ENCODE results near the gene IFRD2.
"Not testable (repeated sequence)": the region's sequence is repeated elsewhere in the genome, so short reads cannot be mapped to it uniquely, and the experiment has no call there.

Gene IFRD2

DNA sequence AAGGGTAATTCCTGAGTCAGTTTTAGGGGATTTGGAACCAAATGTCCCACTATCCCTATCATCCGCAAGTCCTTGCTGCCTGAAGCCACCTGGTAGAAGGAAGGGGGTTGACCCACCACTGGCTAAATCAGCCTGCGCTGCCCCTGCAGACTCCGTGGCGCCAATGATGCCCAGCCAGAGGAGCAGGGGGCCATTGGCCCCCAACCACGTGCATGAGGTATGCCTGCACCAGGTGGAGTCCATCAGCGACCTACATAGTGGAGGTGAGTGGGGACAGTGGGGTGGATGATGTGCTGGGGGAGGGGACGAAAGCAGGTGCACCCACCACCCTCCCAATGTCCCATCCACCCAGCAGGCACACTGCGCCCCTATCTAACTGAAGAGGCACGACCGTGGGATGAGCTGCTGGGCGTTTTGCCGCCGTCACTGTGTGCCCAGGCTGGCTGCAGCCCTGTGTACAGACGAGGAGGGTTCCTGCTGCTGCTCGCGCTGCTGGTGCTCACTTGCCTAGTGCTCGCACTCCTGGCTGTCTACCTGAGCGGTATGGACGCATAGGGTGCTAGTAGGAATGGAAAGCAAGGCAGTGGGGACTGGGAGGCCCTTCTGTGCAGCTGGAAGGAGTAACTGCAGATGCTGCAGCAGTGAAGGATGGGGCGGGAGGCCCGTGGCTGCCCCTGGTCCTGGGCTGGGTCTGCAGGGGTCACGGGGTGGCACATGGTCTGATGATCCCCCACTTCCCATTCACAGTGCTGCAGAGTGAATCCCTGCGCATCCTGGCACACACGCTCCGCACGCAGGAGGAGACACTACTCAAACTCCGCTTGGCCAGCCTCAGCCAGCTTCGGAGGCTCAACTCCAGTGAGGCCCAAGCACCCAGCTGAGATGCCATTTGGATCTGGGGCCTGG lies 5.7 kb downstream of the IFRD2 start:
- DNase-seq (ENCODE audit: low read depth in 2 of 2): no peak

DNA sequence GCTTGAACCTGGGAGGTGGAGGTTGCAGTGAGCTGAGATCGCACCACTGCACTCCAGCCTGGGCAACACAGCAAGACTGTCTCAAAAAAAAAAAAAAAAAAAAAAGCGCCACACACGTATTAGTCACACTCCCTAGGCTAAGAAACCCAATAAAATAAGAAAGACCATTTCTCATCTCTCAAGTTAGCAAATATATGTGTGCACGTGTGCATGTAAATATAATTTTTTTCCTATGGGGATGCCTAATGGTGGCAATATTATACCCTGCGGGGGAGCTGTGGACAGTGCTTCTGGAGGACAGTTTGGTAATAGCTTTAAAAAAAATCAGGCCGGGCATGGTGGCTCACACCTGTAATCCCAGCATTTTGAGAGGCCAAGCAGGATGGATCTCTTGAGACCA lies 8.1 kb downstream of the IFRD2 start:
- not testable (repeated sequence) for DNase-seq (ENCODE audit: low read depth in 2 of 2)

DNA sequence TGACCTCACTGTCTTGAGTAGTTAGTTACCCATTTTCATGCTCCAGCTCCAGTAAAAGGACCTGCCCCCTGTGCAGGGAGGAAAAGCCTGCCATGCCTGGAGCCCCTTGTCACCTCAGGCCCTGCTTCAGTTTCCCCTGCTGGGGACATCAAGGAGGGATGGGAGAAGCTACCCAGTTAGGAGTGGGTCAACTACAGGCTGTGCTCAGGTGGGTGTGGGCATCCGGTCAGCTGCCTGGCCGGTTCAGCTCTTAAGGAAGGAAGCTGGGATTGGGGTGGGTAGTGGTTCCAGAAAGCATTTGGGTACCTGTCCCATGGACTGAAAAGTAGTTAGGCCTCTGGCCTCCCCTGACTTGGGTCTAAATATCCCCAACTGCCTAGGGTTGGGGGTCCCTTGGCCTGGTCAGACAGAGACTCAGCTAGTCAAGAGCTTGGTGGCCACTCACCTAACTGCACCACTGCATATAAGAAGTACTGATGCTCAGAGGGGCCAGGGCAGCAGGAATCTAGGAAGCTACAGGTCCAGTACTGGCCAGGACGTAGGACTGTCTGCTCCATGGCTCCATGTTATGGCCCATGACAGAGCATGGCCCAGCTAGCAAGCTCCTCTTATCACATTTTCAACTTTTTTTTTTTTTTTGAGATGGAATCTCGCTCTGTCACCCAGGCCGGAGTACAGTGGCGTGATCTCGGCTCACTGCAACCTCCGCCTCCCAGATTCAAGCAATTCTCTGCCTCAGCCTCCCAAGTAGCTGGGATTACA lies 12.8 kb downstream of the IFRD2 start:
- no peak for DNase-seq (ENCODE audit: low read depth in 2 of 2)

DNA sequence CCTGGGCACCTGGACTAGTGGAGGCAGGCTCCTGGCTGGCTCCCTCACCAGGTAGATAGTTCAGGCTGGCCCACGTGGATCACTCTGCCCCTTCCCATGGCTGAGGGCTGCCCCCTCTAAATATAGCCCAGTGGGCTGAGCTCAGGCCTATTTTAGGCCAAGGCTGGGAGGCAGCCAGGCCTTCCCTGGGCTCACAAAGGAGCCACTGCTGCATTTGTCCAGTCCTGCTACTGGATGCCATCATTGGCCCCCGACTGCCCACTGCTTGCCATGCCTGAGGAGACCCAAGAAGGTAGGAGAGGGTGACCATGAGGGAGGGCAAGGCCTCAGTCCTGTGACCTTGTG lies 13.4 kb downstream of the IFRD2 start, which contains the start of gene LSMEM2:
Gene LSMEM2, plus strand, starts transcription at position 208 of the 345 bp plus-strand sequence. Its CDS starts 27 bp downstream, at position 235.
- DNase-seq (ENCODE audit: low read depth in 2 of 2): no peak

DNA sequence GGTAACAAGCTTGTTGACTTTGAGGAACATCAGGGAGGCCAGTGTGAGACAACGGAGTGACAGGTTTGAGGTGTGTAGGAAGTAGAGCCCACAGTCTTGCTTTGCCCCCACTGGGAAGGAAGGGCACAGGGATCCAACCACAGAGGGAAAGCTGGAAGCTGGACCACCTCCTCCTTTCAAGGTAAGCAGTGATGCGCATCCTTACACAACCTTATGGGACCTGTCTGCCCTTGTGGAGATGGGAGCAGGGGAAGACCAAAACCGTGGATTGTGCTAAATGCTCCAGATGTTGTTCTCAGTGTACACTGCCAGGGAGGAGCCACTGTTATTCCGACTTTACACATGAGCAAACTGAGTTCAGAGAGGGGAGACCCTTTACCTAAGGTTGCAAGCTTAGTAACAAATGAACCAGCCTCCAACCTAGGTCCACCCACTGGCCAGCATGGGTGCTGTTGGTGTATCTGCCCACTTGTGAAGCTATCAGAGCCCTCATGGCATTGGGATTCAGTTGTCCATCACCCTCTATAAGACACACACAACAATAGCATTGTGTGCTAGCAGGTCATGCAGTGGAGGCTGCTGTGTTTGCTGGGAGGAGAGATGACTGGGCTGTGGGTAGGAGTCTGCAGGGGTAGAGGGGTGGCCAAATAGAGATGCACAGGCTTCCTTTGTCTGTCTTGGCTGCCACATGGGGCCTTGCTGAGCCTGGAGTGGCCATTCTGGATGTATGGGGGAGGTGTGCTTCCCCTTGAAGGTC lies 13.9 kb downstream of the IFRD2 start:
- no peak for DNase-seq (ENCODE audit: low read depth in 2 of 2)

DNA sequence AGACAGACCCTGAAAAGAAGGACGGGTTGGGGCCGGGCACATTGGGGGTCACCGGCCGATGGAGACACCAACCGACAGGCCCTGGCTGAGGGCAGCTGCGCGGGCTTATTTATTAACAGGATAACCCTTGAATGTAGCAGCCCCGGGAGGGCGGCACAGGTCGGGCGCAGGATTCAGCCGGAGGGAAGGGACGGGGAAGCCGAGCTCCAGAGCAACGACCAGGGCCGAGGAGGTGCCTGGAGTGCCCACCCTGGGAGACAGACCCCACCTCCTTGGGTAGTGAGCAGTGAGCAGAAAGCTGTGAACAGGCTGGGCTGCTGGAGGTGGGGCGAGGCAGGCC lies 15.5 kb downstream of the IFRD2 start:
- DNase-seq (ENCODE audit: low read depth in 2 of 2): no peak

DNA sequence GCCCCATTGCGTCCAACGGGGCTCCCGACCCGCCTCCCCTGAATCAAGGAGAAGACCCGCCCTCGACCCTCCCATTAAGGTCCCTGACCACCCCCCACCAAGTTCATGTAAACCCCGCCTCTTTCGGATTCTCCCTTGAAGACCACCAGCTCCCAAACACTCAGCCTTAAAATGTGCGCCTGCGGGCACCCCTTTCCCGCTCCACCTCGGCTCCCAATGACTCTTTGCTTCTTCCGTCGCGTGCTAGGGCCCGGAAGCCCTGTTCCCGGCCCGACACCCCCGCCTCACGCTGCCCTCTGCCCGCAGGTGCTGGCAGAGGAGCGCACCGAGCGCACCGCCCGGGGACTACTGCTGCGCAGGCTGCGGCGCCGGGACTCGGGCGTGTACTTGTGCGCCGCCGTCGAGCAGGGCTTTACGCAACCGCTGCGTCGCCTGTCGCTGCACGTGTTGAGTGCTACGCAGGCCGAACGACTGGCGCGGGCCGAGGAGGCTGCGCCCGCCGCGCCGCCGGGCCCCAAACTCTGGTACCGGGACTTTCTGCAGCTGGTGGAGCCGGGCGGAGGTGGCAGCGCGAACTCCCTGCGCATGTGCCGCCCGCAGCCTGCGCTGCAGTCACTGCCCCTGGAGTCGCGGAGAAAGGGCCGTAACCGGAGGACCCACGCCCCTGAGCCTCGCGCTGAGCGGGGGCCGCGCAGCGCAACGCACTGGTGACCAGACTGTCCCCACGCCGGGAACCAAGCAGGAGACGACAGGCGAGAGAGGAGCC lies 16.1 kb downstream of the IFRD2 start:
- no peak for DNase-seq (ENCODE audit: low read depth in 2 of 2)

DNA sequence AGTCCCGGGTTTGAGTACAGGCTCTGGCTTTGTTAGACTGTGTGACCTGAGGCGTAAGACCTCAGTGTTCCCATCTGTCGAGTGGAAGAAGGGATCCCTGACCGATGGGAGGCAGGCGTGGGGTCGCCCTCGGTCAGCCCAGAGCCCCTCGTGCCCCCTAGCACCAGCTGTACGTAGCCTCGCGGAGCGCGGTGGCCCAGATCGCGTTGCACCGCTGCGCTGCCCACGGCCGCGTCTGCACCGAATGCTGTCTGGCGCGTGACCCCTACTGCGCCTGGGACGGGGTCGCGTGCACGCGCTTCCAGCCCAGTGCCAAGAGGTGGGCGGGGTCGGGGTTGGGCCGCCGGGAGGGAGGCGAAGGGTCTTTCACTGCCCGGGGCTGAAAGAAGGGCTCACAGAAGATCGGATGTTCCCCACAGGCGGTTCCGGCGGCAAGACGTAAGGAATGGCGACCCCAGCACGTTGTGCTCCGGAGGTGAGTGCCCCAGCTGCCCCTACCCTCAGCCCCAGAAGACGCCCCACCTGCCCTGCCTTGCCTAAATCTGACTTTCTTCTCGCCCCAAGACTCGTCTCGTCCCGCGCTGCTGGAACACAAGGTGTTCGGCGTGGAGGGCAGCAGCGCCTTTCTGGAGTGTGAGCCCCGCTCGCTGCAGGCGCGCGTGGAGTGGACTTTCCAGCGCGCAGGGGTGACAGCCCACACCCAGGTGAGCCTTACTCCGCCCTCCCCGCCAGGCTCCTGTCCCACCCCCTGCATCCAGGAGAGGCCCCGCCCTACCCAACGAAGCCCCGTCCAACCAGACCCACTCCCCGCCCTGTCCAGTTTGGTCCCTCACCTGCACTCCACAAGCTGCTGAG lies 16.9 kb downstream of the IFRD2 start:
- DNase-seq (ENCODE audit: low read depth in 2 of 2): no peak

DNA sequence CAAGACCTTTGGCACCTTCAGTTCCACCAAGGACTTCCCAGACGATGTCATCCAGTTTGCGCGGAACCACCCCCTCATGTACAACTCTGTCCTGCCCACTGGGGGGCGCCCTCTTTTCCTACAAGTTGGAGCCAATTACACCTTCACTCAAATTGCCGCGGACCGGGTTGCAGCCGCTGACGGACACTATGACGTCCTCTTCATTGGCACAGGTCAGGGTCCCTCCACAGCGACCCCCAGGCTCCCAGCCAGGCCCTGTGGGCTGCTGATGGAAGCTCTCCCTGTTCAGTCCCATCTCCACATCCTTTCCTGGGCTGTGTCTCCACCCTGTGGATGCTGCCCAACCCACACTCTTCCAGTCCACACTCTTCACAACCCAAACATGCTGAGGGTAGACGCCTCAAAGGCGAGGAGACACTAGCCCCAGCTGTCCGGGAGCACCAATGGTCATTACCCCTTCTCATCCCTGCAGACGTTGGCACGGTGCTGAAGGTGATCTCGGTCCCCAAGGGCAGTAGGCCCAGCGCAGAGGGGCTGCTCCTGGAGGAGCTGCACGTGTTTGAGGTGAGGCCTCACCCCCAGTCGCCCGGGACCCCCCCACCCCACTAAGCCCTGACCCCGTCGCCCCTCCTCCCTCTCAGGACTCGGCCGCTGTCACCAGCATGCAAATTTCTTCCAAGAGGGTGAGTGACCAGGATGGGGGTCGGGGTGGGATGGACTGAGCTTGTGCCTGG lies 17.7 kb downstream of the IFRD2 start:
- DNase-seq (ENCODE audit: low read depth in 2 of 2): peak; percentile 76 to 82

DNA sequence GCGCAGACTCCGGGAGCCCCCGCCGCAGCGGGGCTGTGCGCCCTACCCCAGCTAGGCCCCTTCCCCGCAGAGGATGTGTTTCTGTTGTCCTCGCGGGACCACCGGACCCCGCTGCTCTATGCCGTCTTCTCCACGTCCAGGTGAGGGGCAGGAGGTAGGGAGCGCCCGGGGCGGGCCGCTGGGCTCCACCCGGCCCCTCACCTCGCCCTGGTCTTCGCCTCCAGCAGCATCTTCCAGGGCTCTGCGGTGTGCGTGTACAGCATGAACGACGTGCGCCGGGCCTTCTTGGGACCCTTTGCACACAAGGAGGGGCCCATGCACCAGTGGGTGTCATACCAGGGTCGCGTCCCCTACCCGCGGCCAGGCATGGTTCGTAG lies 18.6 kb downstream of the IFRD2 start:
- no peak for DNase-seq (ENCODE audit: low read depth in 2 of 2)

DNA sequence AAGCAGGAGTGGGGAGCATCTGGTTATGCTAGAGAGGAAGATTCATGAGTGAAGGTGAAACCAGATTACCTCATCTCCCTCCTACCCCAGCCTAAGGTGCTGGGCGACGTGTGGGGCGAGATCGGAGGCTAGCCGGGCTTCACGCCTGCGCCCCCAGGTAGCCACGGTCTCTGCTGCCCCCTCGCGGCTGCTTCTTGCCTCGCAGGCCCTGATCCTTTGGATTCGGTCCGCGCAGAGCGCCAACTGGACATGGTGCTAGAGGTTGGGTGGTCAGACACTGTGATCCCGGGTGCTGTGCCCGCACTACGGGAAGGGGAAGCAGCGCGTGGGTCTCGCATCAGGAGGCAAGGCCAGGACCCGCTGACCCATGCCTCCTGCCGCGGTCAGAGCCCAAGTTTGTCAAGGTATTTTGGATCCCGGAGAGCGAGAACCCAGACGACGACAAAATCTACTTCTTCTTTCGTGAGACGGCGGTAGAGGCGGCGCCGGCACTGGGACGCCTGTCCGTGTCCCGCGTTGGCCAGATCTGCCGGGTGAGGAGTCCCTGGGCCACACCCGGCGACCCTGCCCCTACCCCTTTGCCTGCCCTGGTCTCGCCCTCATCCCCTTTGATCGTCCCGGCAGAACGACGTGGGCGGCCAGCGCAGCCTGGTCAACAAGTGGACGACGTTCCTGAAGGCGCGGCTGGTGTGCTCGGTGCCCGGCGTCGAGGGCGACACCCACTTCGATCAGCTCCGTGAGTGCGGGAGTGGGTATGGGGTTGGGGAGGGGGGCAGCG lies 19.1 kb downstream of the IFRD2 start:
- DNase-seq (ENCODE audit: low read depth in 2 of 2): peak; percentile 87 to 96

DNA sequence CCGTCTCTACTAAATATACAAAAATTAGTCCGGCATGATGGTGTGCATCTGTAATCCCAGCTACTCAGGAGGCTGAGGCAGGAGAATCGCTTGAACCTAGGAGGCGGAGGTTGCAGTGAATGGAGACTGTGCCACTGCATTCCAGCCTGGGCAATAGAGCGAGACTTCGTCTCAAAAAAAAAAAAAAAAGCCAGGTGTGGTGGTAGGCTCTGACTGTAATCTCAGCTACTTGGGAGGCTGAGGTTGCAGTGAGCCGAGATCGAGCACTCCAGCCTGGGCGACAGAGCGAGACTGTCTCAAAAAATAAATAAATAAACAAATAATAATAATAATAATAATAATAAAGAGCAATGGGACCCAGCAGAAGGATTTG lies 19.7 kb downstream of the IFRD2 start:
- not testable (repeated sequence) for DNase-seq (ENCODE audit: low read depth in 2 of 2)

DNA sequence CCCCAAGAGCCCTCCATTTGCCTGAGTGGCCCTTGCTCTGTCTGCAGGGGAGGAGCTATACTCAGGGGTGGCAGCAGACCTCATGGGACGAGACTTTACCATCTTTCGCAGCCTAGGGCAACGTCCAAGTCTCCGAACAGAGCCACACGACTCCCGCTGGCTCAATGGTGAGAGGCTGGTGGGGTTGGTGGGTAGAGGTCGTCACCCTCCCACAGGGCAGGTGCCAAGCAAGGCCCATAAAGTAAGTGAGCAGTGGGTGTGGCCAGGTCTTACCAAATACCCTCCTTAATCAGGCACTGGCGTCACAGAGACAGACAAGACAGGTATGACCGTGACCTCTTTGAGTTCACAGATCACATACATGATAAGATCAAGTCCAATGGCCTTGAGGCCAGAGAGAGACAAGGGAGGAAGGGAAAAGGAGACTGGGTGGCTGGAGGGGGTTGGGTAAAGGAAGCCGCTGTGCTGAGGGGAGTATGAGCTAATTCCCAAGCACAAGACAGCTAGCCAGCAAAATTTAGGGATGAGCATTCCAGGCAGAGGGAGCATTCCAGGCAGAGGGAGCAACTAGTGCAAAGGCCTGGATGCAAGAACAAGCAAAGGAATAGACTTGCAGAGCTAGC lies 20.8 kb downstream of the IFRD2 start:
- DNase-seq (ENCODE audit: low read depth in 2 of 2): no peak

DNA sequence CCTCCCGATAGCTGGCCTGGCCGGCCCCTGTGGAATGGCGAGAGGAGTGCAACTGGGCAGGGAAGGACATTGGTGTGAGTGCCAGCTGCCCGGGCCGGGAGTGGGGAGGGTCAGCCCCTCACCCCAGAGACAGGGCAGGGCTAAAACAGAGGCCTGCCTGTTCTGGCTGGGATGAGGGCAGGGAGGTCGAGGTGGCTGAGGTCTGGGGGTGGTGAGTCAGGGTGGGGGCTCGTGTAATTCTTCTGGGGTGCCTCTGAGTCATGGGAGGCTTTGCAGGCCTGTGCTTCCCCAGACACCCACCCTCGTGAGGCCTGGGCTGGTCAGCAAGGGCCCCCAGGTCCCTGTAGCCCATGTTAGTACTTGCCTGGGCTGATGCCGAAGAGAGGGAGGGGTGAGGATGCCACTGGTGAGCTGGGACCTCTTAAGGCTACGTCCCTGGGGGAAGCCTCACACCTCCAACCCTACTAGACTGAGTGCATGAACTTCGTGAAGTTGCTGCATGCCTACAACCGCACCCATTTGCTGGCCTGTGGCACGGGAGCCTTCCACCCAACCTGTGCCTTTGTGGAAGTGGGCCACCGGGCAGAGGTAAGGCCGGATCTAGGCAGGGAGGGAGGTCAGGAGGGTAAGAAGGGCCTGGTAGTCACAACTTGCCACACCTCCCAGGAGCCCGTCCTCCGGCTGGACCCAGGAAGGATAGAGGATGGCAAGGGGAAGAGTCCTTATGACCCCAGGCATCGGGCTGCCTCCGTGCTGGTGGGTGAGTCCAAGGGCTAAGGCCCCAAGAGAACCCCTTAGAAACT lies 21.6 kb downstream of the IFRD2 start:
- no peak for DNase-seq (ENCODE audit: low read depth in 2 of 2)

DNA sequence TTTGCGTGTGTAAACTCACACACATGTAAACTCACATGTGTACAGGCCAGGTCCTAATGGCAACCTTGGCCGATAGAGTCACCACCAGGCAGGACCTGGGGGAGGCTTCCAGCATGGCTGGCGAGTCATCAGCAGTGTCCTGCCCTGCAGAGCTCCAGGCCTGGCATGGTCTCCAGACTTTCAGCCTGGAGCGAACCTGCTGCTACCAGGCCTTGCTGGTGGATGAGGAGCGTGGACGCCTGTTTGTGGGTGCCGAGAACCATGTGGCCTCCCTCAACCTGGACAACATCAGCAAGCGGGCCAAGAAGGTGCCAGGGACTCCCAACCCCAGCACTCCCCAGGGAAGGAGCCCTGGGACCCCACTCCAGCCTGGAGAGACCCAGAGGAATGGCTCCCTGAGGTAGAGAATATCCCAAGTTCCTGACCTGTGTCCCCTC lies 22.2 kb downstream of the IFRD2 start:
- DNase-seq (ENCODE audit: low read depth in 2 of 2): no peak

DNA sequence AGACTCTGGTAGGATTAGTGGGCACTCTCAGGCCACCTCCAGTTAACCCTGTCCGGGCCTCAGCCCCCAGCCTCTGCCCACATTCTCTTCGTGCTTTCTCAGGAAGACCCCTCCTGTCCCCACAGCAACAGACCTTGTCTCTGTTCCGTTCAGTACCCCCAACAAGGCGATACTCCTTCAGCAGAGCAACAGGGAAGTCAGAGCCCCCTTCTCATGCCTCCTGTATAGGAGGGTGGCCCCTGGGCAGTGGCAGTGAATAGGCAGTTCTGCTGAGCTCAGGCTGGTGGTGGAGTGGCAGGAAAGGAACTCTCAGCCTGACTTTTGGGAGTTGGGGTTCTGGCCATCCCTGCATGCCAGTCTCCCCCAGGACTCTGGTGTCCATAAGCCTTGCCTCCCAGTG lies 22.8 kb downstream of the IFRD2 start:
- no peak for DNase-seq (ENCODE audit: low read depth in 2 of 2)

DNA sequence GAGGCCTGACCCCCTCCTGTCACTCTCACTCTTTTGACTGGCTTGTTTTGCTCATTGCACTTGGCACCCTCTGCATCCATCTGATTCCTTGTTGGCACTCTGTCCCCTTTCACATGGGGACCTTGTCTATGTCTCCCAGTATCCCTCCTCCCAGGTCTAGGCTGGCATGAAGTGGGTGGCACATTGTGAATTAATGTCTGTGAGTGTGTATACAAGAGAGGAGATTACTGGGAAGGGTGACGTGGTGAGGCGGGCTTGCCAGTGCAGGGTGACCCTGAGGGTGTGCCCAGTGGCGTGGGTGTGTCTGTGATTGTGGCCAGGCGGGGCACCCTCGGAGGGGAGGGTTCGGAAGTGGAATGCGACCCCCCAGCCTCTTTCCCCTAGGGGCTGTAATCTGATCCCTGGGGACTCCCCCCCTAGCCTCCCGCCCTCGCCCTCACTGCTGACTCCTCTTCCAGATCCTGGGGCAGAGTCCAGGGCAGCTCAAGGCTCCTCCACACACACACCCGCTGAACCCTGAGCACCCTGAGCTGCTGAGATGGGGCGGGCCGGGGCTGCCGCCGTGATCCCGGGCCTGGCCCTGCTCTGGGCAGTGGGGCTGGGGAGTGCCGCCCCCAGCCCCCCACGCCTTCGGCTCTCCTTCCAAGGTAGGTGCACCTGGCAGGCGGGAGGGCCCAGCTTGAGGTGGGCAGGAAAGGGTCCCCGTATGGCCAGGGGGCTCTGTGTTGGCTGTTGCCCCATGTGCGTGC lies 23.4 kb downstream of the IFRD2 start, which contains the start of gene SEMA3B:
Gene SEMA3B, plus strand, starts transcription at position 445 of the 749 bp plus-strand sequence. Its CDS starts 94 bp downstream, at position 539.
- no peak for DNase-seq (ENCODE audit: low read depth in 2 of 2)
